IPS DF 4.7 (cell line): Measurements from ENCODE around the gene SNTG2.

ENCODE experiments used
- DNase-seq: peaks from one replicate; pipeline ENCODE4 v3.0.0-alpha.2; 2013; ENCODE audit warnings: low spot score; ENCODE audit errors: extremely low read depth

SNTG2 gene

DNA sequence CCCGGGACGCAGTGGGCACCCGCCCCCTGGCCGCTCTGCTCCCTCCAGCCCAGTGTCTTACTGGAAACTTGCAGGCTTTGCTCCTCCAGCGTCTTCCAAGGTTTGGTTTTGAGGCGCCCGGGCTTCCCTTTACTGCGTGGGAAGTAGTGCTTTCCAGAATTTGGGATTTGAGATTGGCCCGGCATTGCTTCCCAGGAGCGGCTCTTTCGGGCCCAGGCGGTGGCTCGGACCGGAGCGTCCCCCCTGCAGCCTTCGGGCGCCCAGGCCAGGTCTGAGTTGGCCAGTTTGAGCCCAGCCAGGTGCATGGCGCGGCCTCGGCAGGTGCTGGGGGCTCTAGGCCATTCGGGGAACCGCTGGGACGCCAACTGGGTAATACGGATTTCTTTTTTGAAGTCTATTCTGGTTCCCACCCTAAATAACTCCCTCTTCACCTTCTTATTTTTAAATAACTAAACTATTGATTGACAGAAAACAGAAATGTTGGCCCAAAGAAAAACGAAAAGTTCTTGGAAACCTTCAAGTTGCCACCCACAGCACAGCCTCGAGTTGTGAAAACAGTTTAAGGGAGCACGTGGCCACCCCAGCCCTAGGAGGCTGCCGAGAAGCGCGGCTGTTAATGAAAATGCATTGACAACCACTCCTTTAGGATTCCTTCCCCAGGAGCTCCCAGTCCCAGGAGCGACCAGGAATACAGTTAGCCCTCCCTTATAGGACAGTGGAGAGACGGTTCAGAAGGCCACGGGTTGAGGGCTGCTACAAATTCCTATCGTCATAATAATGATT, 766 bp downstream of the SNTG2 start:
- no peak for DNase-seq

DNA sequence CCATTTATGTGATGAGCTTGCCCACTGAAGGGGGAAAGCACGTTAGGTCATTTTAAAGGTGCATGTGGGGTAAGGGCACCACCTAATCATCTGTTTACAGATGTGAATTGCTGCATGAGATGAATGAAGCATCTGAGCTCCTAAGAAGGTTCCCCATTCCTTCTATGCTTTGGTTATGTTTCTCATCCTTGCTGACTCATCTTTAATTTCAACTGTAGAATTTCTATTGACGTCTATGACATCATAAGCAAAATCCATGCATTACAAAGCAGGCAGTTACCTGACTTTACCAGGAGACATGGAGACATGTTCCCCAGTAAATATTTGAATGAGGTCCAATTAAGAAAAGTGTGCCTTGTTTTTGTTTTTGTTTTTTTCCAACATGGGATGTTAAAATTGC, 2.8 kb downstream of the SNTG2 start:
- DNase-seq, result no peak

DNA sequence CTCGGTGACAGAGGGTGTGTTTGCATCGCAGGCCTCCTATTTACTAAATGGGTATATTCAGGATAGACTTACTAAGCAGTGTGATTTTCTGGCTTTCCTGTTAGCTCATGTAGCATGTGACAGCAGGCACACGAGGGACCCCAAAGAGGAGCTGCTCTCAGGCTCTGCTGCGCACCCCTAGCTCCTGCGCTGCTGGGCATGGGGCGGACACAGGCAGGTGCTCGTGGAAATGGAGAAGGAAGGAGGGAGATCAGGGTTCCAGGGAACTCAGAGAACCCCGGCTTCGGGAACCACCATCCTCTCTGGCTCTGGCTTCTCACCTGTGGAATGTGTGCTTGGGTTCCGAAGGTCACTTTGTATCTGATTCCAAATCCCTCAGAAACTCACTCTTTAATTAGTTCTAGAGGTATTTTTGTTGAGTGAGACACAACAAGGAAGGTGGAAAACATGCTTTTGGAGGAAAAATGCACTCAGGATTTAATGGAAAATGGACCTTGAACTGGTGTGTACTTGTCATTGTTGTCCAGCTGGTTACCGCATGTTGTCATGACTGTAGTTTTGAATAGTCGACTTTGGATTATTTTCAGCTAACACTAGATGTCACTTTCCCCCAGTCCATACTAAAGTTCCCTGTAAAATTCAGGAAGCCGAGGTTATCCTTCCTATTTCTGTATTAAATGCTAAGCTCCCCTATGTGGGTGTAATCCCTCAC, 3.5 kb downstream of the SNTG2 start:
- no peak for DNase-seq

DNA sequence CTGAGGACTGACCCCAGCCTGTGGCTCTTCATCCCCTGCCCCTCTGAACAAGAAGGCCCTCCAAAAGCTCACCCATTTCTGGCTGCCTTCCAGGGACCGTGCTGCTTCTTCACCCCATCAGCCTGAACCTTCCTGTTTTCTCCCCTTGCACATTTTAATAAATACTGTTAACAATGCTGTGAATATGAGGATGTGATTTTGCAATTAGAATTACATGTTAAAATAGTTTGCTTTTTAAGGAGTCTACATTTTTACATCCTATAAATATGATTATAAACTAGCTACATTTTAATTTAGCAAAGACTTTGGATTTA, 4.0 kb downstream of the SNTG2 start:
- no peak for DNase-seq

DNA sequence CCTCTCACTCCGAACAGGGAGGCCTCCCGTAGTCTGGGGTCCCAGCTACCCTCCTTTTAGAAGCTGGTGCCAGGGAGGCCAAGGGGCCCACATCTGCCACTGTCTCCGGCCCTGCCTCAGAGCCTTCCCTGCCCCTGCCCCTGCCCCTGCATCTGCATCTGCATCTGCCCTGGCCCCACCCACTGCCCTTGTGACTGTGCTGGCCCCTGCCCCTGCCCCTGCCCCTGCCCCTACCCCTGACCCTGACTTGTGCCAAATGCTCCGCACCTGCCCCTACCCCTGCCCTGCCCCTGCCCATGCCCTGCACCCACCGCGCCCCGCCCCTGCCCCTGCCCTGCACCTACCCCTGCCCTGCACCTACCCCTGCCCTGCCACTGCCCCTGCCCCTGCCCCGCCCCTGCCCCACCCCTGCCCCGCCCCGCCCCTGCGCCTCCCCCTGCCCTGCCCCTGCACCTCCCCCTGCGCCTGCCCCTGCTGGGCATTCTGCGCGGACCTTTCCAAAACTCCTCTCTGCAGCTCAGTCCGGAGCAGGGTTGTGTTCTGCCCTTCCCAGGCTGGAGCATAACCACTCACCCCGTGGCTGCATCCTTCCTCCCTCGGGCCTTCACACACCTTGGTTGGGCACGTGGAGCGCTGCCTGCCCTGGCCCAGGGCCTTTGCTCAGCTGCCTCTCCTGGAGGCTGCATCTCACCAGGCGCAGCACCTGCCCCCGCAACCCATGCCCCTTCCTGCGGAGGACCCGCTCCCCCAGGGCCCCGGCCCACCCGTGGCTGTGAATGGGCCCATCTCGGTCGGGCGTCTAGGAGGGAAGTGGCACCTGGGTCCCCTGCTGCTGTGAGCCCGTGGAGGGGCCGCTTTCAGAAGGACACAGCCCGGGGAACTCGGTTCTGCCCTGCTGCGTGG, 5.4 kb downstream of the SNTG2 start:
- no peak for DNase-seq

DNA sequence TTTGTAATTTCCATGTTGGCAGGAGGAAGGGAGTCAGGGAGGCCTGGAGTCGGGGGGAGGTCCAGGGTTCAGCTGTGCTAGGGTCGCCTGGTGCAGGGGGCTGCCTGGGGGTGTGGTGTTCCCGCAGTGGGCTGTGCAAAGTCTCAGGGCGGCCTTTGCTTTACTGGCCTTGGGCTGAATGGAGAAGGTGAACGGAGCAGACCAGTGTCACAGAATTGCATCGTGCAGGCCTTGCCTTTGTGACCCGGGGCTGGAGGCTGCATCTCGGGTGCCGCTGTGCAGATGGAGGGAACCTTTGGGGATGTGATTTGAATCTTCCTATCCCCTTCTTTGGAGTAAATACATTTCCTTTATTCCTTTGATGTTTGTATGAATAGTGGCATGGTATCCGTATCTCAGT, 8.8 kb downstream of the SNTG2 start:
- DNase-seq, result no peak

DNA sequence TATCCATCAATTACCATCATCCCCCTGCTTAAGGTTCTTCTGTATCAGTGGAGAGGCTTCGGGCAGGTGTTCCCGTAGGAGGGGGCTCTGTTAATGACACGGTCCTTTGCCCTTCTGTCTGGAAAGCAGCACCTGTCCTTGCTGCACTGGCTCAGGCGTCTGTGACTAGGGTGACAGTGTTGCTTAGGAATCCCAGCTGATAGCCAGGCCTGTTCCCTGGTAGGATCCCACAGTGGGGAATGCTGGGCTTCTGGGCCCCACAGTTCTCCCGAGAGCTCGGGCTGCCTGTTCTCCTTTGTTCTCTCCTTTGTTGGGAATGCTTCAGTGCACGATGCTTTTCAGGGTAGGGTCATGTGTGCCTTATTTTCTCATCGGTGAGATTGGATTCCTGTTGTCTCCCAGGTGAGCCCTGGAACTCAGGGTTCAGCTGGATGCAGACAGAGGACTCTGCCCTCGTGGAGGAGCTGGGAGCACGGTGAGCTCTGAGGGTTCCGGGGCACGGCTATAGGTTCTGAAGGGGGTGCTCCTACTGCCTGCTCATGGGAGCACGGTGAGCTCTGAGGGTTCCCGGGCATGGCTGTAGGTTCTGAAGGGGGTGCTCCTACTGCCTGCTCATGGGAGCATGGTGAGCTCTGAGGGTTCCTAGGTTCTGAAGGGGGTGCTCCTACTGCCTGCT, 9.6 kb downstream of the SNTG2 start:
- no peak for DNase-seq

DNA sequence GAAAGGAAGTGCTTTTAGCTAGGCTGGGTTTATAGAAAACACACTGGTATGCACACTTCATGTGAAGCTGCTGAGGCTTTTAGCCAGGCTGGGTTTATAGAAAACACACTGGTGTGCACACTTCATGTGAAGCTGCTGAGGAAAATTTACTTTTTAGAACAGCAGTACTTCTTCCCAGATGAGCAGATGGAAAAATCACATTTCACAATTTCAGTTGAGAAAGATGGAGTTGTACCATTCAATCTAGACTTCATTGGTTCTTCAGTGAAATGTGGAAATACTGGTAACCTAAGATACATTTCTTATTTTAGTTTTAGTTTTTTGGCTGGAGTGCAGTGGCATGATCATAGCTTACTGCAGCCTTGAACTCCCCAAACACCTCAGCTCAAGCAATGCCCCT, 11.1 kb downstream of the SNTG2 start:
- DNase-seq, result no peak

DNA sequence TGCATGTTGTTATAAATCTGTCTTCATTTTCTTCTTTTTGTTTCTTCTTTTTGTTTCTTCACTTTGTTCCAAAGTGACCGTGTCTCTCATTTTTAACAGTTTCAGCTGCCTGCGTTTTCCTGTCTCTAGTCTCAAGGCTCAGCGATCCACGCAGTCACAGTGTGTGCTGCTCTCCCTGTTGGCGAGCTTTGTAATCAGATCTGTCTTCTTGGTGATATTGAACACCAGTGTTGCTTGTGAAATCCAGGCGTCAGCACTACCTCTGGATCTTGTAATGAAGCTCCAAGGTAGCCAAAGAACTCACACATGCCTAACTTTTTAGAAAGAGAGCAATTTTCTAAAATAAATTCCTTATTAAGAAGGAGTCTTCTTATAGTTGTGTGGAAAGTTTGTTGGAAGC, 13.2 kb downstream of the SNTG2 start:
- no peak for DNase-seq

DNA sequence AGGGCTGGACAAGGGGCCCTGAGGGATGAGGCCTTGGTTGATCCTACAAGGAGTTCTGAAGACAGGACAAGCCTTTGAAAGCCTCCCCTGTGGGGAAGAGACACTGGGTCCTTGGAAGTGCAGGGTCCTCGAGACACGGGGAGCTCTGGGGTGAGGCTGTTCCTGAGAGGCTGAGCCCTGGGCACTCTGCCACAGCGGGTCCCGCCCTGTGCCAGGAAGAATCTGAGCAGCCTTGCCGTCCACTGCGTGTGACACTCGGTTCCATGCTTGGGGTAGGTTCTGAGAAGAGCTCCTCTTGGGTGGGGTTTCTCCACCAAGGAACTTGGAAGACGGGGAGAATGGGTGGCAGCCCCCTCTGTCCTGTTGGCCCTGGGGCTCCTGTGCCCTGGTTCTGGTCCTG, 13.9 kb downstream of the SNTG2 start:
- no peak for DNase-seq

DNA sequence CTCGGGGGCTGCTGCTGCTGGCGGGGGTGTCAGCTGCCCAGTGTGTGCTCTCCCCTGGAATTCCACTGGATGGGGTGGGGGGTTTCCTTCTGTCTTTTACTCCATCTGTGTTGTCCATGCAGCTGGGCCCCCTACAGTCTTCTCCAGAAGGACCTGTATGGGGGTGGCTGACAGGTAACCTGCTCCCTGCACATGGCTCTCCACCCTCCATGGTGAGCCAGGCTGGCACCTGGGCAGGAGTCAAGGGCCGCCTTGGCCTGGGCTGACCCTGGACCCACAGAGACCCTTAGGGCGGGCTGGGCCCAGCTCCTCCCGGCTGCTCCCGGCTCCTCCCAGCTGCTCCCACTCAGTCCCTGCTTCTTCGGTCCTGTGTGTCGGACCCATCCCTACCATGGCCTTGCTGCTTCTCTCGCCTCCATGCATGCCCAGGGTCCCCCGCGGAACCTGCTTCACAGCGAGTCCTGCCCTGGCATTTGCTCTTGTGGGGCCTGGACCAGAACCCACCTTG, 15.0 kb downstream of the SNTG2 start:
- DNase-seq, result no peak

DNA sequence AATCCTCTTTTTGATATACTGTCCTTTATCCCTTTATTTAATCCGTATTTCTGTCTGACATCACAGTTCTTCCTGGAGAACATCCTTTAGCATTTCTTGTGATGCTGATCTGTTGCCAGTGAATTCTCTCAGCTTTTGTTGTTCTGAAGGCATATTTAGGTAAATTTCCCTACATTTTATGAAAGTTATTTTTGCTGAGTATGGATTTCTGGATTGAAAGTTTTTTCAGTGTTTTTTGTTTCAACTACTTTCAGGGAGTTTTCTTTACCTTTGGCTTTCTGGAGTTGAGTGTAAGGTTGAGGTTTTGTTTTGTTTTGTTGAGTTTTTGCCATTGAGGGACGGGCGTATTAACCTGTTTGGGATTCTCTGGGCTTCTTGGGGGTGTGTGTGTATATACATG, 22.5 kb downstream of the SNTG2 start:
- DNase-seq, result no peak

DNA sequence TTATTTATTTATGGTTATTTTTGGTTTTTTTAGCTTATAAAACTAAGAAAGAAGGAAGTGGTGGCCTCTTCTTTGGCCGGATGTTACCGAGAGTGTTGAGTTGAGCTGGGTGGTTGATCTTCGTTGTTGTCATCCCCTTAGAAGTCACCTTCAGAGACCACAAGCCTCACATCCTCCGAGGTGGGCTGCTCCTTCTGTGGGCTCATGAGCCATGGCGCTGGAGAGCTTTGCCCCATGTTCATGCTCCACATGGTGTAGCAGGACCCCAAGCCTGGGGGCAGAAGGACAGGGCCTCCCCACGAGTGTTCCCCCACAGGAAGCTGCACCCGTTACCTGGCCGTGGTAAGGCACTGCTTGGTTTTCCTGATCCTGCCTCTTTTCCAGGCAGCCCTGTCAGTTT, 23.4 kb downstream of the SNTG2 start:
- no peak for DNase-seq

DNA sequence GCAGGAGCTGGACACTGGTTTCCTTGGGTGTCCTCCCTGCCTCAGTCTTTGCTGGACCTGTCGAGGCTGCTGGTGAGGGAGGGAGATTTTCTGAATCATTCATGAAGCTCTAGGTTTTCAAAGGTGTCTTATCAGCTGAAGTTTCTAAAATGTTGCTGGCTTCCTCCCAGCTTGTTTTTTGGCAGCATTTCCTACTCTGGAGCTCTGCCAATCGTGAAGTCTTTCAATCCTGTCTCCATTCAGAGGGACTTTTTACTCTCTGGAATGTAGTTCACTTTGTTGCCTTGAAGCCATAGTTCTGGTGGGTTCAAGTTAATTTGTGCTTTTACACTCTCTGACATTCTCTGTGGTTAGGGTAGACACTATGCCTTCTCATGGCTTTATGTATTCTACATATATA, 23.9 kb downstream of the SNTG2 start:
- no peak for DNase-seq

DNA sequence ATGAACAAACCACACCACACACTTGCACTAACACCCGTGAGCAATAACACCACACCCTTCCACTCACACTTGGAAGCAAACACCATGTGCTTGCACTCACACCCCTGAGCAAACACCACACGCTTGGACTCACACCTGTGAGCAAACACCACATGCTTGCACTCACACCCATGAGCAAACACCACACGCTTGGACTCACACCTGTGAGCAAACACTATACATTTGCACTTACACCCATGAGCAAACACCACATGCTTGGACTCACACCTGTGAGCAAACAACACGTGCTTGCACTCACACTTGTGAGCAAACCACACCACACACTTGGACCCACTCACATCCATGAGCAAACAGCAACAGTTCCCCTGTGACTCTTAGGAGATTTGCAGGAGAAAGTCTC, 24.4 kb downstream of the SNTG2 start:
- DNase-seq, result no peak

DNA sequence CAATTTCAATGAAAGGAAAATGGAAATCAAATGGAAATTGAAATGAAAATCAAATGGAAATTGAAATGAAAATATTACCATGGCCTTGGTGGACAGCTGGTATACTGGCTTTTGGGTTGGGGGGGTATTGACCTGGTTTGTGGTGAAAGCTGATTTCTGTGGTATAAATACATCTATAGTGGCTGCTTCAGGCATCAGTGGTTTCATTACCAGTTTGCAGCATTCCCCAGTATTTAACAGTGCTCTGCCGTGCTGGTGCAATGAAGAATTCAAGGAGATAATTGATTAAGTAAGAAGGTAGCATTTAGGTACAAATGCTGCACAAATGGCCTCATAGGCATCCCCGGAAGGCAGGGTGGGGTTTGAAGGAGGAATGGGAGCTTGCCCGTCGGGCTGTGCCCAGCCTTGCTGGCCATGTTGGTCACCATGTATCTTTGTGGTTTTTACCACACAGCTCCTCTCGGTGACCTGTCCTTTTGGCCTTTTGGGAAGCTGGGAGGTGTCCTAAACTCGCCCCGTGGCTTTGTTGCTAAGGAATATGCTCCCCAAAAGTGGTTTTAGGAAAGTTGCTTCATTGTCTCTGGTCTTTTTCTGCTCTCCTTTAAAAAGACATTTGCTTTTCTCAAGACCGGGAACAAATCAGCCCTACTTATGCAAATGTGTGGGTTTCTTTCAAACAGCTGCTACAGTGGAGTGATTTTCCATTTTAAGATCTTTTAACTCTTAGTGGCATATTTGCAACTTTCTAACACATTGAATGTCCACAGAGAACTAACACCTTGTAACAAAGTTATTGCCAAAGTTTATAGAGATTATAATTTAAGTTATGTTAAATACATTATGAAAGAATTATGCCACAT, 28.6 kb downstream of the SNTG2 start:
- DNase-seq, result no peak

DNA sequence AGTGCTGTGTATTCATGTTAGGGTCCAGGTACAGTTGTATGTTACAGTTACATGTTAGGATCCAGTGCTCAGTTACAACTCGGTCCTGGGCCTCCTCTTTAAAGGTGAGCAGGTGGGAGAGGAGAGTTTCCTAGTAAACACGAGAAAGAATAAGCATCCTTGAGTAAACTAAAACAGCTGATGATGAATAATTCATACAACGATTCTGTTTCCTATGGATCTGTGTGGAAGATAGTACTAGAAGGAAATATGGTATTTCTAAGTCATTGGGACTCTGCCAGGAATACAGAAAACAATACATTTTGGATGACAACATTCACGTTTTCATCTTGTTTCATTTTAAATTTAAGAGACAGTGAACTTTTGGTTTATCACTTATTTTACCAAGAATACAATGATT, 29.5 kb downstream of the SNTG2 start:
- no peak for DNase-seq

DNA sequence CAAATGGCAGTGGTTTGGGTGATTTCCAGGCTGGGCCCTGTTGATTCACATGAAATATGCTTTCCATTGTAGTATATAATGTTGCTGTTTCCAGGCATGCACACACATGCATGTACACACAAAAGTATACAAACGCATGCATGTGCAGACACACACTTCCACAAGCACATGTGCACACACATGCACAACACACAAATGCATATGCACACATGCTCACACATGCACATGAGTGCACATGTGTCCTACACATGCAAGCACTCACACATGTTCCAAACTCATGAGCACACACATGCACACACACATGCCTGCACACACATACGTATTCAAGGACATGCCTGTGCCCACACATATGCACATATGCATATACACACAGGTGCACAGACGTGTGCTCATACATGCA, 30.6 kb downstream of the SNTG2 start:
- DNase-seq, result no peak

DNA sequence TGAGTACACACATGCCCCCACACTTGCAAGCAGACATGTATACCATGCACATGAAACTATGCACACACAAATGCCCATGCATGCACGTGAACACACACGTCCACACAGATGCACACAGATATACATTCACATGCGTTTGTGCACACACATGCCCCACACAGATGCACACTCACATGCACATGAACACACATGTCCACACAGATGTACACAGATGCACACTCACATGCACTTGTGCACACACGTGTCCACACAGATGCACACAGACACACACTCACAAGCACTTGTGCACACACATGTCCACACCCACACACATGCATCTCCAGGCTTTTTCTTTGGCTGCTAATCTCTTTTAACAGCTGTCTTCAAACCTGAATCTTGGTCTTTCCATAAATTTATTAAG, 31.1 kb downstream of the SNTG2 start:
- DNase-seq, result no peak

DNA sequence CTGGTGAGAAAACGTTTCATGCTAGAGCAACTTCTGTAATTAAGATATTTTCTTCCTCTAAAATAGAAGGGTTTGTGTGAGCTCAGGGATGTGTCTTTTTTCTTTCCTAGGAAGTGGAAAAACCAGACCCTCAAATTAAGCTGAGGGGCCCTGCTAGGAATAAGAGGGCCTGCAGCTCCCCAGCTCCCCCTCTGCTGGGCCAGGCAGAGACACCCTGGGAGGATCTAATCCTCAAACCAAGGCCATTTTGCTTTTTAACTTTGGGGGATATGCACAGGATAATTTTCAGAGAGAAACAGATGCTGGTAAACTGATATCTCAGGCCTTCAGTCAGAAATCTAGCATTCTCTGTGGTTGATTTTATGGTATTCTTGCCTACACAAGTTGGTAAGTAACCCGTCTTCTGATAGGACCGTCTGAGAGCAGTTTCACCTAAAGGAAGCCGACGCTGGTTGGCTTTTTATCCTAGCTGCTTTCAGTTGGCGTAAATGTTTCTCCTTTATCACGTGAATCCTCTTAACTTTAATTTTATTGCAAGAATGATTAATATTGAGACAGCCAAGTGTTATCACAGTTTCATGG, 34.8 kb downstream of the SNTG2 start:
- DNase-seq, result no peak
